ENCODE data around the gene GMFB. TPM values are rescaled to one million over a fixed set of nuclear protein-coding genes. Genes with fewer than 3 reads are reported as not detected.

Gene GMFB
- total RNA-seq: 24.1 TPM

- H3K4me3 ChIP-seq: peak within 1 kb of the TSS; percentile 69 to 85
- H3K36me3 ChIP-seq: no peaks in the 10 kb centered on the region
- intact Hi-C loops (cut with DNase I): no loop called here
- TF ChIP-seq, protein P1, sequence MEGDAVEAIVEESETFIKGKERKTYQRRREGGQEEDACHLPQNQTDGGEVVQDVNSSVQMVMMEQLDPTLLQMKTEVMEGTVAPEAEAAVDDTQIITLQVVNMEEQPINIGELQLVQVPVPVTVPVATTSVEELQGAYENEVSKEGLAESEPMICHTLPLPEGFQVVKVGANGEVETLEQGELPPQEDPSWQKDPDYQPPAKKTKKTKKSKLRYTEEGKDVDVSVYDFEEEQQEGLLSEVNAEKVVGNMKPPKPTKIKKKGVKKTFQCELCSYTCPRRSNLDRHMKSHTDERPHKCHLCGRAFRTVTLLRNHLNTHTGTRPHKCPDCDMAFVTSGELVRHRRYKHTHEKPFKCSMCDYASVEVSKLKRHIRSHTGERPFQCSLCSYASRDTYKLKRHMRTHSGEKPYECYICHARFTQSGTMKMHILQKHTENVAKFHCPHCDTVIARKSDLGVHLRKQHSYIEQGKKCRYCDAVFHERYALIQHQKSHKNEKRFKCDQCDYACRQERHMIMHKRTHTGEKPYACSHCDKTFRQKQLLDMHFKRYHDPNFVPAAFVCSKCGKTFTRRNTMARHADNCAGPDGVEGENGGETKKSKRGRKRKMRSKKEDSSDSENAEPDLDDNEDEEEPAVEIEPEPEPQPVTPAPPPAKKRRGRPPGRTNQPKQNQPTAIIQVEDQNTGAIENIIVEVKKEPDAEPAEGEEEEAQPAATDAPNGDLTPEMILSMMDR (IDR thresholded peaks at IDR 0.05): peak in 2 of 3 experiments; percentile 3 to 26
- TF ChIP-seq POLR2AphosphoS5 (IDR thresholded peaks at IDR 0.05; ENCODE audit: insufficient read depth in 1 of 2, low read depth in 1 of 2) (peak; percentile 86 to 90), POLR2A (IDR thresholded peaks at IDR 0.05) (peak in 1 of 2 donors; percentile 66)
- peaks cover 54% of the 10 kb centered on the region for H3K4me1 ChIP-seq
- no peaks in the 10 kb centered on the region for H3K9me3 ChIP-seq
- no peaks in the 10 kb centered on the region for H3K27me3 ChIP-seq
- peak within 1 kb of the TSS; percentile 91 for H3K27ac ChIP-seq
- peak in 1 of 2 donors; percentile 91 for DNase-seq (ENCODE audit: extremely low spot score in 2 of 2)
Measured at GRCh38 chr14:54488646-54489317, at the start of gene GMFB. TSS of gene GMFB (minus strand) at chr14:54488980. CDS start at chr14:54488927, 53 bp downstream.

DNA sequence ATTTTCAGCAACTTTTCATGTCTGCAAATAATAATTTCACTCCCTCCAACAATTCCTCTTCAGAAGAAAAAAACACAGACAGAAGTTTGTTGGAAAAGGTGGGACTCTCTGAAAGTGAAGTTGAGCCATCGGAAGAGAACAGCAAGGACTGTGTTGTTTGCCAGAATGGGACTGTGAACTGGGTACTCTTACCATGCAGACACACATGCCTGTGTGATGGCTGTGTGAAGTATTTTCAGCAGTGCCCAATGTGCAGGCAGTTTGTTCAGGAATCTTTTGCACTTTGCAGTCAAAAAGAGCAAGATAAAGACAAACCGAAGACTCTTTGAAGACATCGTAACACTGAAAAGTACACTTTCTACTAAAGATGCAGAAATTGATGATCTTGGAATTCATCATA is 49.3 kb upstream of the GMFB start:
- TF ChIP-seq, protein P1 (IDR thresholded peaks at IDR 0.05): no peak
- no peak for TF ChIP-seq POLR2A (IDR thresholded peaks at IDR 0.05)
- TF ChIP-seq POLR2AphosphoS5 (IDR thresholded peaks at IDR 0.05; ENCODE audit: insufficient read depth in 1 of 2, low read depth in 1 of 2): no peak
- no peaks in the 10 kb centered on the region for H3K27me3 ChIP-seq
- peaks cover 0 to 16% of the 10 kb centered on the region in 2 donors for H3K36me3 ChIP-seq
- DNase-seq (ENCODE audit: extremely low spot score in 2 of 2): no peak
- no peaks in the 10 kb centered on the region for H3K9me3 ChIP-seq
- H3K27ac ChIP-seq: no peak overlapping the region
- H3K4me3 ChIP-seq: no peak overlapping the region
- intact Hi-C loops (cut with DNase I): no loop called here
- no peaks in the 10 kb centered on the region for H3K4me1 ChIP-seq

DNA sequence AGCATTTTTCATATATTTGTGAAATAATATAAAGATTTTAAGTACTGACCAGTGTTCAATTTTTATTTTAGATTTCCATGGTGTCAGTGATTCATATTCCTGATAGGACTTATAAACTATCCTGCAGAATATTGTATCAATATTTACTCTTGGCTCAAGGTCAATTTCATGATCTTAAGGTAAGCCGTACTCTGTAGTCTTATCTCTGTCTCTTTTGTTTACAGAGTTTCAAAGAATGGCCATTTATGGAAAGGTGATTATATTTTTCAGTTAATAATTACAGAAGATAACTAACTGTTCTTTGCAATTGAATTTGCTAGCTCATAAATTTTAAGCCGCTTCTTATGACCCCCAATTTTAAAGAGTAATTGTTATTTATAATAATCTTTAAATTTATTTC is 48.9 kb upstream of the GMFB start:
- TF ChIP-seq, protein P1 (IDR thresholded peaks at IDR 0.05): no peak
- TF ChIP-seq POLR2A (IDR thresholded peaks at IDR 0.05): no peak

DNA sequence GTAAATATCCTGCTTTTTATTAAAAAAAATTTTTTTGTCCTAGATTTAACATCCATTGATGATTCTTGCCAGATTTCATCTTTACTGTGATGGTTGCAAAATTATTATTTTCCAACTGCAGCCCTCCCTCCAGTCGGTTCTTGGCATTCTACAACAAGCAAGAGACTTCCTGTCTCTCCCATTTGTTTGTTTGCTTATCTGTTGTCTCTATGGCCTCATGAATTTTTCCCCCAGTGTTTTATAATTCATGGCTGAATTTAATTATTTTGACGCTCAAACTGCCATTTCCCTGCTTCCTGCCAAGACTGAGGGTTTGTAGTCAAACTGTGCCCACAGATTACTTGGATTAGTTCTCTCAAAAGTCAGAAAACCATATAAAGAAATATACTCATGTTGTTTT is 46.9 kb upstream of the GMFB start:
- Histone ChIP-seq H3K9me3 (no peaks in the 10 kb centered on the region), H3K27ac (no peak overlapping the region), H3K27me3 (no peaks in the 10 kb centered on the region), H3K36me3 (peaks cover 0 to 16% of the 10 kb centered on the region in 2 donors), H3K4me1 (no peaks in the 10 kb centered on the region), H3K4me3 (no peak overlapping the region)
- intact Hi-C loops (cut with DNase I): no loop called here
- no peak for DNase-seq (ENCODE audit: extremely low spot score in 2 of 2)
- no peak for TF ChIP-seq POLR2AphosphoS5 (IDR thresholded peaks at IDR 0.05; ENCODE audit: insufficient read depth in 1 of 2, low read depth in 1 of 2)
- TF ChIP-seq, protein P1 (IDR thresholded peaks at IDR 0.05): no peak
- no peak for TF ChIP-seq POLR2A (IDR thresholded peaks at IDR 0.05)

More for the DNA sequence above, 48.9 kb upstream of the GMFB start:
- intact Hi-C loops (cut with DNase I): no loop called here
- Histone ChIP-seq H3K36me3 (peaks cover 0 to 16% of the 10 kb centered on the region in 2 donors), H3K9me3 (no peaks in the 10 kb centered on the region), H3K27ac (no peak overlapping the region), H3K4me1 (no peaks in the 10 kb centered on the region), H3K4me3 (no peak overlapping the region), H3K27me3 (no peaks in the 10 kb centered on the region)
- DNase-seq (ENCODE audit: extremely low spot score in 2 of 2): no peak

GRCh38 chr14:54535126-54535525 is 46.3 kb upstream of the GMFB start:
- Histone ChIP-seq H3K4me1 (no peaks in the 10 kb centered on the region), H3K27ac (no peak overlapping the region), H3K27me3 (no peaks in the 10 kb centered on the region), H3K9me3 (no peaks in the 10 kb centered on the region), H3K36me3 (peaks cover 0 to 16% of the 10 kb centered on the region in 2 donors), H3K4me3 (no peak overlapping the region)
- intact Hi-C loops (cut with DNase I): no loop called here
- TF ChIP-seq POLR2A (IDR thresholded peaks at IDR 0.05): no peak
- TF ChIP-seq, protein P1 (IDR thresholded peaks at IDR 0.05): no peak
- no peak for DNase-seq (ENCODE audit: extremely low spot score in 2 of 2)

All from vagina (tissue), 2 donors.